ENCODE measurements around the gene SYNPO2L. TPM values are rescaled to one million over a fixed set of nuclear protein-coding genes. Genes with fewer than 3 reads are reported as not detected.
"Not testable (repeated sequence)": the region's sequence is repeated elsewhere in the genome, so short reads cannot be mapped to it uniquely, and the experiment has no call there.

The SYNPO2L gene
- total RNA-seq, 2 experiments from 2014 or later: not detected

DNA sequence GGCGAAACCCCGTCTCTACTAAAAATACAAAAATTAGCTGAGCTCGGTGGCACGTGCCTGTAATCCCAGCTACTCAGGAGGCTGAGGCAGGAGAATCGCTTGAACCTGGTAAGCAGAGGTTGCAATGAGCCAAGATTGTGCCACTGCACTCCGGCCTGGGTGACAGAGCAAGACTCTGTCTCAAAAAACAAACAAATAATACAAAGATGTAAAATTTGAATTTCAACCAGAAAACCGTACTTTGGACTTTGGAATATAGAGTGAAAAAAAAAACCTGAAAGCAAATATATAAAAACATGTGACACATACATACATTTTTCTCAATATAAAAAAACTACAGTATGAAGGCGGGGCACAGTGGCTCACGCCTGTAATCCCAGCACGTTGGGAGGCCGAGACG, 34.9 kb downstream of the SYNPO2L start:
- H3K4me3 Mint-ChIP-seq; ATAC-seq (ENCODE audit: low read depth); H3K27ac Mint-ChIP-seq; H3K27me3 Mint-ChIP-seq; H3K36me3 Mint-ChIP-seq; DNase-seq; H3K4me1 Mint-ChIP-seq; H3K9me3 Mint-ChIP-seq; POLR2A ChIA-PET: not testable (repeated sequence)

GRCh38 chr10:73617143-73617542, 38.7 kb downstream of the SYNPO2L start:
- H3K27ac Mint-ChIP-seq; H3K36me3 Mint-ChIP-seq; H3K4me3 Mint-ChIP-seq; H3K4me1 Mint-ChIP-seq; POLR2A ChIA-PET; DNase-seq; H3K27me3 Mint-ChIP-seq; H3K9me3 Mint-ChIP-seq; ATAC-seq (ENCODE audit: low read depth): not testable (repeated sequence)

DNA sequence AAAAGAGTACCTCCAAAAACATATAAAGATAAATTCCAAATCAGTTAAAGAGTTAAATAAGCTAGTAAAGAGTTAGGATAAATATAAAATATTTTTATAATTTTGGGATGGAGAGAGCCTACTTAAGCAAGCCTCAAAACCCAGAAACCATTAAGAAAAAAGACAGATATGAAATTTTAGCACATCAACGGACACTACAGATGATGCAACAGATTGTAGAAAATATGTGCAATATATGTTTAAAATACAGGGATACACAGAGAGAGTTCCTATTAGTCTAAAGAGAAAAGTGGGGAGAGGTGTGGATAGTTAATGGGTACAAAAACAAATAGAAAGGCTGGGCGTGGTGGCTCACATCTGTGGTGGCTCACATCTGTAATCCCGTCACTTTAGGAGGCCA, 41.1 kb downstream of the SYNPO2L start:
- no peaks in the 10 kb centered on the region for H3K9me3 Mint-ChIP-seq
- H3K4me3 Mint-ChIP-seq: no peak overlapping the region
- H3K36me3 Mint-ChIP-seq: no peaks in the 10 kb centered on the region
- POLR2A ChIA-PET: no interaction called here
- no peak for DNase-seq
- no peak overlapping the region for H3K27ac Mint-ChIP-seq
- no peaks in the 10 kb centered on the region for H3K27me3 Mint-ChIP-seq
- ATAC-seq (ENCODE audit: low read depth): no peak
- H3K4me1 Mint-ChIP-seq: no peaks in the 10 kb centered on the region

DNA sequence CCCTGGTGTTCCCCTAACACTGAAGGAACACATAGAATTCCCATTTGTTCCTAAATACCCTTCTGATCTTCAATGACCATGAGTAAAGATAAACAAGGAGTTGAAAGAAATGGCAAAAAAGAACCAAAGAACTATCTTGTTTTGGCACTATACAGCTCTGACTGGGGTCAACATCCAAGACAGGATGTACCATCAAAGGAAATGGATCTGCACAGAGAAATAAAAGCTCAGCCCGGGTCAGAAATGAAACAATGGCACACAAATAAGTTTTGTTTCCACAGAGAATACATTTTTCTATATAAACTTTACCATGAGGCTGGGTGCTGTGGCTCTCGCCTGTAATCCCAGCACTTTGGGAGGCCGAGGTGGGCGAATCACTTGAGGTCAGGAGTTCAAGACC, 46.7 kb downstream of the SYNPO2L start:
- no peaks in the 10 kb centered on the region for H3K36me3 Mint-ChIP-seq
- no peaks in the 10 kb centered on the region for H3K9me3 Mint-ChIP-seq
- H3K27me3 Mint-ChIP-seq: no peaks in the 10 kb centered on the region
- DNase-seq (no peak), ATAC-seq (ENCODE audit: low read depth) (no peak)
- no peak overlapping the region for H3K4me3 Mint-ChIP-seq
- H3K4me1 Mint-ChIP-seq: peaks cover 2% of the 10 kb centered on the region
- no peak overlapping the region for H3K27ac Mint-ChIP-seq
- POLR2A ChIA-PET: no interaction called here

GRCh38 chr10:73601486-73601921, 54.3 kb downstream of the SYNPO2L start:
- DNase-seq (no peak), ATAC-seq (ENCODE audit: low read depth) (no peak)
- Mint-ChIP-seq H3K27me3 (no peaks in the 10 kb centered on the region), H3K4me1 (peaks cover 4% of the 10 kb centered on the region), H3K27ac (no peak overlapping the region), H3K4me3 (no peak overlapping the region), H3K36me3 (no peaks in the 10 kb centered on the region), H3K9me3 (no peaks in the 10 kb centered on the region)
- POLR2A ChIA-PET: interaction anchor here (0.6 to 1.0 kb wide), 3 partner anchors 14 to 1145 kb away, joined by 3 to 4 read pairs (median 3); no protein-coding TSS in a partner anchor

DNA sequence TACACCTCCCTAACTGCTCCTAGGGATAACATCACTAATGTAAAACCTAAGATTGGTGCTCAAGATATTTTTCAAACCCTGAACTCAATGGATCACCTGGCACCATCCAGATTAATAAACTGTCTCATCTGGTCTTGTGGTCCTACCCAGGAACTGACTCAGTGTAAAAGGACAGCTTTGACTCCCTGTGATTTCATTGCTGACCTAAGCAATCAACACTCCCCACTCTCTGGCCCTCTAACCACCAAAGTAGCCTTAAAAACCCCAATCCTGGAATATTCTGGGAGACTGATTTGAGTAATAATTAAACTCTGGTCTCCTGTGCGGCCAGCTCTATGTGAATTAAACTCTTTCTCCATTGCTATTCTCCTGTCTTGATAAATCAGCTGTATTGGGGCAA, 58.5 kb downstream of the SYNPO2L start:
- Mint-ChIP-seq H3K9me3 (no peaks in the 10 kb centered on the region), H3K4me1 (peaks cover 7% of the 10 kb centered on the region), H3K36me3 (no peaks in the 10 kb centered on the region), H3K4me3 (no peak overlapping the region), H3K27me3 (no peaks in the 10 kb centered on the region), H3K27ac (no peak overlapping the region)
- DNase-seq: no peak
- ATAC-seq (ENCODE audit: low read depth): no peak
- POLR2A ChIA-PET: no interaction called here

Other genes with a start within 250 kb of the SYNPO2L start
- 10 to 100 TPM; 88.9 to 90.6 TPM for gene ANXA7, start 242.0 kb downstream of the SYNPO2L start, total RNA-seq
- gene MSS51, start 222.5 kb downstream of the SYNPO2L start, total RNA-seq: 1 to 10 TPM; 4.0 to 4.8 TPM
- 10 to 100 TPM; 41.7 to 42.2 TPM for gene PPP3CB, start 160.0 kb downstream of the SYNPO2L start, total RNA-seq
- gene USP54, start 64.7 kb downstream of the SYNPO2L start, total RNA-seq: 1 to 10 TPM; 3.4 to 4.1 TPM
- not detected for gene MYOZ1, start 14.6 kb downstream of the SYNPO2L start, total RNA-seq
- 10 to 100 TPM; 10.2 to 11.3 TPM for gene AGAP5, start 42.1 kb upstream of the SYNPO2L start, total RNA-seq
- 10 to 100 TPM; 96.3 to 96.7 TPM for gene SEC24C, start 88.3 kb upstream of the SYNPO2L start, total RNA-seq
- gene CHCHD1, start 126.0 kb upstream of the SYNPO2L start, total RNA-seq: 10 to 100 TPM; 23.0 to 24.8 TPM
- 10 to 100 TPM; 93.4 to 95.2 TPM for gene ZSWIM8, start 129.6 kb upstream of the SYNPO2L start, total RNA-seq
- gene NDST2, start 155.6 kb upstream of the SYNPO2L start, total RNA-seq: 10 to 100 TPM; 80.1 to 82.0 TPM
- gene CAMK2G, start 218.5 kb upstream of the SYNPO2L start, total RNA-seq: 10 to 100 TPM; 48.6 to 53.5 TPM

All from activated naive CD8-positive, alpha-beta T cell treated with anti-CD3 and anti-CD28 coated beads, Interleukin-2, amount 10 ng/mL, durations not matched to agents 7 days and 5 days (primary cell).